Gastroesophageal sphincter (tissue), 3 donors: ENCODE results near the gene MACO1.
"Not testable (repeated sequence)": the region's sequence is repeated elsewhere in the genome, so short reads cannot be mapped to it uniquely, and the experiment has no call there.

Source experiments
- CTCF ChIP-seq, 4 experiments: fragments of 200-600 bp in 2 of 4; fragments of 450-650 bp in 2 of 4; sonication (generic) in 1 of 4; IDR thresholded peaks; one replicate each; pipeline ENCODE4 v1.5.1; 2017 to 2019; ENCODE audit warnings: antibody characterized with exemption in 4 of 4, mild to moderate bottlenecking in 2 of 4, moderate library complexity in 2 of 4
- EP300 ChIP-seq: sonication (generic); formaldehyde crosslinking; IDR thresholded peaks from one replicate; pipeline ENCODE4 v1.6.1; 2017; ENCODE audit warnings: antibody characterized with exemption, mild to moderate bottlenecking
- POLR2A ChIP-seq, 2 donors: fragments of 450-650 bp; IDR thresholded peaks; one replicate each; pipeline ENCODE4 v1.6.1; 2017; ENCODE audit warnings: antibody characterized with exemption in 2 of 2, mild to moderate bottlenecking in 2 of 2, moderate library complexity in 1 of 2
- POLR2AphosphoS5 ChIP-seq: sonication (generic); formaldehyde crosslinking; IDR thresholded peaks from one replicate; pipeline ENCODE4 v1.6.1; 2017; ENCODE audit warnings: antibody characterized with exemption

GRCh38 chr1:25412872-25413623, 17.6 kb upstream of the MACO1 start:
- not testable (repeated sequence) for TF ChIP-seq CTCF (IDR thresholded peaks at IDR 0.05); POLR2A (IDR thresholded peaks at IDR 0.05); EP300; POLR2AphosphoS5
